HepG2 (cell line): Measurements from ENCODE around the gene PCBP2. TPM values are rescaled to one million over a fixed set of nuclear protein-coding genes. Genes with fewer than 3 reads are reported as not detected.

Experiments used
- CREB1 ChIP-seq, 2 experiments: fragments of 450-650 bp in 1 of 2; IDR thresholded peaks; 2 replicates each; pipeline ENCODE4 v1.6.1; 2016 to 2017; ENCODE audit warnings: control low read depth in 1 of 2, mild to moderate bottlenecking in 1 of 2, missing compliant biosample characterization in 1 of 2, missing genetic modification characterization in 1 of 2
- ESRRA ChIP-seq: sonication (generic); formaldehyde crosslinking; IDR thresholded peaks from 2 replicates; pipeline ENCODE4 v1.5.1; 2020; ENCODE audit warnings: mild to moderate bottlenecking, low read depth, missing genetic modification reagents
- HNRNPLL ChIP-seq: fragments of 200-400 bp; formaldehyde crosslinking; IDR thresholded peaks from 2 replicates; pipeline ENCODE4 v1.6.1; 2017; ENCODE audit warnings: mild to moderate bottlenecking, low read depth, low read length; ENCODE audit not compliant: poor library complexity, severe bottlenecking
- HOXA3 ChIP-seq: sonication (generic); formaldehyde crosslinking; IDR thresholded peaks from 2 replicates; pipeline ENCODE4 v1.5.0; 2020; ENCODE audit warnings: missing genetic modification reagents
- JARID2 ChIP-seq: sonication (generic); formaldehyde crosslinking; IDR thresholded peaks from 2 replicates; pipeline ENCODE4 v1.8.1; 2023; ENCODE audit warnings: missing genetic modification reagents, inconsistent platforms; ENCODE audit not compliant: insufficient replicate concordance
- MED1 ChIP-seq: sonication (generic); formaldehyde crosslinking; IDR thresholded peaks from 2 replicates; pipeline ENCODE4 v1.4.0; 2020; ENCODE audit warnings: missing genetic modification reagents
- PHF5A ChIP-seq: IDR thresholded peaks from one replicate; pipeline ENCODE4 v1.6.1; 2018; ENCODE audit warnings: low read depth, missing genetic modification reagents; ENCODE audit not compliant: unreplicated experiment
- SALL1 ChIP-seq: sonication (generic); formaldehyde crosslinking; IDR thresholded peaks from 2 replicates; pipeline ENCODE4 v1.8.0; 2022; ENCODE audit warnings: mild to moderate bottlenecking, missing genetic modification reagents
- SOX6 ChIP-seq, 2 experiments: fragments of 450-650 bp in 1 of 2; sonication (generic) in 1 of 2; formaldehyde crosslinking in 1 of 2; IDR thresholded peaks; 2 replicates each; pipeline versions ENCODE4 v1.4.0 to v1.6.1; 2017 to 2020; ENCODE audit warnings: antibody characterized with exemption in 1 of 2, mild to moderate bottlenecking in 1 of 2, missing genetic modification reagents in 1 of 2
- SRY ChIP-seq: sonication (generic); formaldehyde crosslinking; IDR thresholded peaks from 2 replicates; pipeline ENCODE4 v1.8.0; 2022; ENCODE audit warnings: mild to moderate bottlenecking, missing genetic modification reagents
- TBX2 ChIP-seq: sonication (generic); formaldehyde crosslinking; IDR thresholded peaks from 2 replicates; pipeline ENCODE4 v1.5.0; 2020; ENCODE audit warnings: missing genetic modification reagents, mild to moderate bottlenecking, borderline replicate concordance
- THAP11 ChIP-seq: IDR thresholded peaks from 2 replicates; pipeline ENCODE4 v1.6.1; 2016; ENCODE audit warnings: missing biosample characterization, missing genetic modification reagents
- TOE1 ChIP-seq: sonication (generic); formaldehyde crosslinking; IDR thresholded peaks from 2 replicates; pipeline ENCODE4 v1.4.0; 2020; ENCODE audit warnings: mild to moderate bottlenecking, missing genetic modification reagents
- YEATS4 ChIP-seq: sonication (generic); formaldehyde crosslinking; IDR thresholded peaks from 2 replicates; pipeline ENCODE4 v1.4.0; 2020; ENCODE audit warnings: missing genetic modification reagents, borderline replicate concordance
- ZFP1 ChIP-seq: IDR thresholded peaks from 2 replicates; pipeline ENCODE4 v1.6.1; 2016
- ZNF343 ChIP-seq: sonication (generic); formaldehyde crosslinking; IDR thresholded peaks from 2 replicates; pipeline ENCODE4 v1.4.0; 2020; ENCODE audit warnings: mild to moderate bottlenecking, missing genetic modification reagents
- ZNF619 ChIP-seq: sonication (generic); formaldehyde crosslinking; IDR thresholded peaks from 2 replicates; pipeline ENCODE4 v1.4.0; 2020; ENCODE audit warnings: mild to moderate bottlenecking, missing genetic modification reagents
- ZNF777 ChIP-seq: sonication (generic); formaldehyde crosslinking; IDR thresholded peaks from 2 replicates; pipeline ENCODE4 v1.4.0; 2020; ENCODE audit warnings: missing genetic modification reagents
- polyA plus RNA-seq, 8 experiments: library from polyadenylated mRNA; depleted of rRNA in 3 of 8; stranded (reverse) in 7 of 8; unstranded in 1 of 8; fragments of >200 nt; fragmentation: Illumina TruSeq in 4 of 8; extraction: Trizol in 4 of 8; gene quantifications; 2 replicates each; pipeline versions ENCODE4 v1.2.1 to v1.2.3, GENCODE V29; 2011 to 2016; ENCODE audit warnings: low read depth in 4 of 8, missing spikeins in 1 of 8, mixed read lengths in 1 of 8; ENCODE audit not compliant: insufficient read depth in 1 of 8
- total RNA-seq, 5 experiments: library from RNA; depleted of rRNA; stranded (reverse); fragments of >200 nt; fragmentation: Illumina TruSeq; extraction: Trizol; gene quantifications; 2 replicates each; pipeline ENCODE4 v1.2.3, GENCODE V29; 2016; ENCODE audit warnings: low read depth in 1 of 5
- TF ChIP-seq, protein P1 (sequence below): sonication (generic); formaldehyde crosslinking; IDR thresholded peaks from 2 replicates; pipeline ENCODE4 v1.8.0; 2022; ENCODE audit warnings: missing genetic modification reagents, mild to moderate bottlenecking, moderate library complexity, borderline replicate concordance
- TF ChIP-seq, protein P2 (sequence below): IDR thresholded peaks from 2 replicates; pipeline ENCODE4 v1.6.1; 2016
- TF ChIP-seq, protein P3 (sequence below): sonication (generic); formaldehyde crosslinking; IDR thresholded peaks from 2 replicates; pipeline ENCODE4 v1.5.0; 2020; ENCODE audit warnings: missing genetic modification reagents
- TF ChIP-seq, protein P4 (sequence below): sonication (generic); formaldehyde crosslinking; IDR thresholded peaks from 2 replicates; pipeline ENCODE4 v1.5.0; 2020; ENCODE audit warnings: mild to moderate bottlenecking, missing genetic modification reagents, borderline replicate concordance

The PCBP2 gene
- total and polyA plus RNA-seq, 2 of the 13 experiments (the other 11 are each of a cell fraction or from before 2014, with no cell fraction given) = 154 to 345 TPM

DNA sequence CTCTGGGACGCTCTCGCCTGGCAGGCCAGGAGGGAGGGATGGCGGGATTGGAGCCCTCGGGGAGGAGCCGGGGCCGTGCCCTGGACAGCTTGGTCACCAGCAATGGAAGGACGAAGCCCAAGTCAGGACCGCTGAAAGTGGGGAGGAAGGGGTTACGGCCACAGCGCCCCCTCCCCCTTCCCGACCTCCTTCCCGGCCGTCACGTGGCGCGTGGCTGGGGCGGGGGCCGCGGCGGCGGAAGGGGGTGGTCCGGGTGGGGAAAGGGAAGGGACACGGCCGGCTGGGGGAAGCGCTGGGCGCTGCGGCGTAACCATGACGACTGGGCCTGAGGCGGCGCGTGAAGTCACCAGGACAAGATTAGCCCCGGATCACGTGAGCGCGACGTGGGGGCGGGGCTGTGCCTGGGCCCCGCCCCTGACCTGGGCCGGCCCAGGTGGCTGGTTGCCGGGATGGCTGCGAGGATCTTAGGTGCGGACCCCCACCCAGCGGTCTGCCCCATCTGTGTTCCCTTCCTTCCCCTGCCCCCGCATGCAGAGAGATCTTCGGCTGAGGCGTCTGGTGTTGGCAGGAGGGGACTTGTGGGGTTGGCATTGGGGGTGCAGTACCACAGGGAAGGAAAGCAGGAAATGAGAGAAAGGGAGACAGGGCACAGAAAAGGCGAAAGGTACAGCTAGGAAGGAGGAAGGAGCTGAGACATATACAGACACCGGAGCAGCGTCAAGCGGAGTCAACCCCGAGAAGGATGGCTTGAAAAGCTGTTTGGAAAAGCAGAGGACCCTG is 41.1 kb downstream of the PCBP2 start (continued):
- peak; percentile 47 for TF ChIP-seq HNRNPLL
- 0 out of 2 replicates have a peak, but pooled peaks have one; percentile 32 for TF ChIP-seq SRY (CRISPR knock-in tag)
- 0 out of 2 replicates have a peak, but pooled peaks have one; percentile 56 for TF ChIP-seq HOXA3 (CRISPR knock-in tag)
- TF ChIP-seq SOX6 (IDR thresholded peaks at IDR 0.05) = no peak
- 0 out of 2 replicates have a peak, but pooled peaks have one; percentile 23 for TF ChIP-seq SOX6 (CRISPR knock-in tag; IDR thresholded peaks at IDR 0.05)
- 0 out of 2 replicates have a peak, but pooled peaks have one; percentile 15 for TF ChIP-seq ZNF777 (CRISPR knock-in tag)
- peak; percentile 29; the same call in 1 of the 2 replicates for TF ChIP-seq SALL1 (CRISPR knock-in tag)
- TF ChIP-seq TBX2 (CRISPR knock-in tag) = peak; percentile 19; the same call in 1 of the 2 replicates
- TF ChIP-seq MED1 = 0 out of 2 replicates have a peak, but pooled peaks have one; percentile 18
- 0 out of 2 replicates have a peak, but pooled peaks have one; percentile 8 for TF ChIP-seq ZFP1 (CRISPR knock-in tag)
- TF ChIP-seq, protein P1, sequence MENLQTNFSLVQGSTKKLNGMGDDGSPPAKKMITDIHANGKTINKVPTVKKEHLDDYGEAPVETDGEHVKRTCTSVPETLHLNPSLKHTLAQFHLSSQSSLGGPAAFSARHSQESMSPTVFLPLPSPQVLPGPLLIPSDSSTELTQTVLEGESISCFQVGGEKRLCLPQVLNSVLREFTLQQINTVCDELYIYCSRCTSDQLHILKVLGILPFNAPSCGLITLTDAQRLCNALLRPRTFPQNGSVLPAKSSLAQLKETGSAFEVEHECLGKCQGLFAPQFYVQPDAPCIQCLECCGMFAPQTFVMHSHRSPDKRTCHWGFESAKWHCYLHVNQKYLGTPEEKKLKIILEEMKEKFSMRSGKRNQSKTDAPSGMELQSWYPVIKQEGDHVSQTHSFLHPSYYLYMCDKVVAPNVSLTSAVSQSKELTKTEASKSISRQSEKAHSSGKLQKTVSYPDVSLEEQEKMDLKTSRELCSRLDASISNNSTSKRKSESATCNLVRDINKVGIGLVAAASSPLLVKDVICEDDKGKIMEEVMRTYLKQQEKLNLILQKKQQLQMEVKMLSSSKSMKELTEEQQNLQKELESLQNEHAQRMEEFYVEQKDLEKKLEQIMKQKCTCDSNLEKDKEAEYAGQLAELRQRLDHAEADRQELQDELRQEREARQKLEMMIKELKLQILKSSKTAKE = peak; percentile 50
- TF ChIP-seq ZNF619 (CRISPR knock-in tag) = 0 out of 2 replicates have a peak, but pooled peaks have one; percentile 37
- TF ChIP-seq PHF5A (CRISPR knock-in tag) = peak; percentile 22
- peak; percentile 64; the same call in 1 of the 2 replicates for TF ChIP-seq THAP11 (CRISPR knock-in tag)
- TF ChIP-seq, protein P2, sequence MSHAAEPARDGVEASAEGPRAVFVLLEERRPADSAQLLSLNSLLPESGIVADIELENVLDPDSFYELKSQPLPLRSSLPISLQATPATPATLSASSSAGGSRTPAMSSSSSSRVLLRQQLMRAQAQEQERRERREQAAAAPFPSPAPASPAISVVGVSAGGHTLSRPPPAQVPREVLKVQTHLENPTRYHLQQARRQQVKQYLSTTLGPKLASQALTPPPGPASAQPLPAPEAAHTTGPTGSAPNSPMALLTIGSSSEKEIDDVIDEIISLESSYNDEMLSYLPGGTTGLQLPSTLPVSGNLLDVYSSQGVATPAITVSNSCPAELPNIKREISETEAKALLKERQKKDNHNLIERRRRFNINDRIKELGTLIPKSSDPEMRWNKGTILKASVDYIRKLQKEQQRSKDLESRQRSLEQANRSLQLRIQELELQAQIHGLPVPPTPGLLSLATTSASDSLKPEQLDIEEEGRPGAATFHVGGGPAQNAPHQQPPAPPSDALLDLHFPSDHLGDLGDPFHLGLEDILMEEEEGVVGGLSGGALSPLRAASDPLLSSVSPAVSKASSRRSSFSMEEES = peak; percentile 56; the same call in 1 of the 2 replicates
- 0 out of 2 replicates have a peak, but pooled peaks have one; percentile 33 for TF ChIP-seq ESRRA (CRISPR knock-in tag)
- no peak for TF ChIP-seq JARID2 (CRISPR knock-in tag)
- TF ChIP-seq YEATS4 (CRISPR knock-in tag) = peak; percentile 51; the same call in 1 of the 2 replicates
- TF ChIP-seq ZNF343 (CRISPR knock-in tag) = no peak
- no peak for TF ChIP-seq TOE1
- TF ChIP-seq, protein P3, sequence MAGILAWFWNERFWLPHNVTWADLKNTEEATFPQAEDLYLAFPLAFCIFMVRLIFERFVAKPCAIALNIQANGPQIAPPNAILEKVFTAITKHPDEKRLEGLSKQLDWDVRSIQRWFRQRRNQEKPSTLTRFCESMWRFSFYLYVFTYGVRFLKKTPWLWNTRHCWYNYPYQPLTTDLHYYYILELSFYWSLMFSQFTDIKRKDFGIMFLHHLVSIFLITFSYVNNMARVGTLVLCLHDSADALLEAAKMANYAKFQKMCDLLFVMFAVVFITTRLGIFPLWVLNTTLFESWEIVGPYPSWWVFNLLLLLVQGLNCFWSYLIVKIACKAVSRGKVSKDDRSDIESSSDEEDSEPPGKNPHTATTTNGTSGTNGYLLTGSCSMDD = no peak
- peak; percentile 52 for TF ChIP-seq CREB1 (IDR thresholded peaks at IDR 0.05)
- TF ChIP-seq CREB1 (CRISPR knock-in tag; IDR thresholded peaks at IDR 0.05) = no peak
- TF ChIP-seq, protein P4, sequence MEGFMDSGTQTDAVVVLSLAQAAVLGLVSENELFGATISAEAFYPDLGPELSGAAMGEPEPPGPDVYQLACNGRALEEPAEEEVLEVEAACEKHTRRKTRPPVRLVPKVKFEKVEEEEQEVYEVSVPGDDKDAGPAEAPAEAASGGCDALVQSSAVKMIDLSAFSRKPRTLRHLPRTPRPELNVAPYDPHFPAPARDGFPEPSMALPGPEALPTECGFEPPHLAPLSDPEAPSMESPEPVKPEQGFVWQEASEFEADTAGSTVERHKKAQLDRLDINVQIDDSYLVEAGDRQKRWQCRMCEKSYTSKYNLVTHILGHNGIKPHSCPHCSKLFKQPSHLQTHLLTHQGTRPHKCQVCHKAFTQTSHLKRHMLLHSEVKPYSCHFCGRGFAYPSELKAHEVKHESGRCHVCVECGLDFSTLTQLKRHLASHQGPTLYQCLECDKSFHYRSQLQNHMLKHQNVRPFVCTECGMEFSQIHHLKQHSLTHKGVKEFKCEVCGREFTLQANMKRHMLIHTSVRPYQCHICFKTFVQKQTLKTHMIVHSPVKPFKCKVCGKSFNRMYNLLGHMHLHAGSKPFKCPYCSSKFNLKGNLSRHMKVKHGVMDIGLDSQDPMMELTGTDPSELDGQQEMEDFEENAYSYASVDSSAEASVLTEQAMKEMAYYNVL (CRISPR knock-in tag) = 0 out of 2 replicates have a peak, but pooled peaks have one; percentile 36
